K562 (cell line): Measurements from ENCODE around the gene CITED2.

Experiments used
- CEBPB ChIP-seq: fragments of 450-650 bp; IDR thresholded peaks from 2 replicates; pipeline ENCODE4 v1.6.1; 2016; ENCODE audit warnings: missing genetic modification characterization, missing compliant biosample characterization
- CHD7 ChIP-seq: fragments of 200-600 bp; sonication (generic); IDR thresholded peaks from one replicate; pipeline ENCODE4 v1.6.1; 2012; ENCODE audit warnings: mild to moderate bottlenecking, low read depth, low read length, inconsistent platforms
- CTCF ChIP-seq, 3 experiments: IDR thresholded peaks in 2 of 3; conservative IDR thresholded peaks in 1 of 3; 2 replicates each; pipeline ENCODE4 v1.5.1; 2011 to 2012; ENCODE audit warnings: low read length in 3 of 3, mild to moderate bottlenecking in 3 of 3, control low read depth in 2 of 3, improper control_type of control experiment in 1 of 3, inconsistent platforms in 1 of 3, low read depth in 1 of 3, mixed read lengths in 1 of 3, moderate library complexity in 1 of 3; ENCODE audit not compliant: insufficient read depth in 2 of 3
- HDAC6 ChIP-seq: IDR thresholded peaks from 2 replicates; pipeline ENCODE4 v1.6.1; 2012; ENCODE audit warnings: low read depth, mild to moderate bottlenecking, control low read depth, inconsistent platforms, low read length, moderate library complexity
- MAX ChIP-seq: sonication (generic); formaldehyde crosslinking; IDR thresholded peaks from 2 replicates; pipeline ENCODE4 v1.9.0; 2022; ENCODE audit warnings: mild to moderate bottlenecking, missing genetic modification reagents
- MXI1 ChIP-seq: IDR thresholded peaks from 2 replicates; pipeline ENCODE4 v1.6.1; 2011; ENCODE audit warnings: low read depth, mild to moderate bottlenecking, improper control_type of control experiment, low read length
- NKRF ChIP-seq: fragments of 450-650 bp; IDR thresholded peaks from 2 replicates; pipeline ENCODE4 v1.6.1; 2016; ENCODE audit warnings: borderline replicate concordance
- SMAD3 ChIP-seq: fragments of 450-650 bp; formaldehyde crosslinking; conservative IDR thresholded peaks from 2 replicates; pipeline ENCODE4 v1.4.0; 2020; ENCODE audit warnings: mild to moderate bottlenecking
- SMARCC2 ChIP-seq: fragments of 450-650 bp; IDR thresholded peaks from 2 replicates; pipeline ENCODE4 v1.6.1; 2017; ENCODE audit warnings: antibody characterized with exemption, moderate library complexity, mild to moderate bottlenecking, low read depth
- TAF1 ChIP-seq: IDR thresholded peaks from 2 replicates; pipeline ENCODE4 v1.6.1; 2011; ENCODE audit warnings: mild to moderate bottlenecking, low read length, moderate library complexity; ENCODE audit not compliant: insufficient read depth, control insufficient read depth, severe bottlenecking; ENCODE audit errors: extremely low read depth
- TCF3 ChIP-seq: sonication (generic); formaldehyde crosslinking; IDR thresholded peaks from 2 replicates; pipeline ENCODE4 v1.4.0; 2020; ENCODE audit warnings: mild to moderate bottlenecking, missing genetic modification reagents
- U2AF1 ChIP-seq: fragments of 200-400 bp; formaldehyde crosslinking; optimal IDR thresholded peaks from 2 replicates; pipeline ENCODE3; 2017; ENCODE audit warnings: mild to moderate bottlenecking, low read depth, low read length, moderate library complexity

GRCh38 chr6:139376017-139376330, 1.5 kb upstream of the CITED2 start:
- TF ChIP-seq CTCF (IDR thresholded peaks at IDR 0.05 in 2 of 3, conservative IDR thresholded peaks at IDR 0.05 in 1 of 3; ENCODE audit: insufficient read depth in 2 of 3, low read depth in 1 of 3, low read length in 3 of 3) (no peak), U2AF1 (no peak), TAF1 (no peak), TCF3 (CRISPR knock-in tag) (no peak), SMARCC2 (no peak), CHD7 (no peak), MXI1 (no peak), MAX (CRISPR knock-in tag) (no peak), HDAC6 (no peak), CEBPB (tag) (no peak), SMAD3 (no peak), NKRF (no peak)
